SK-N-MC (cell line): ENCODE data around the gene LRRFIP1.
"Not testable (repeated sequence)": the region's sequence is repeated elsewhere in the genome, so short reads cannot be mapped to it uniquely, and the experiment has no call there.

Experiments used
- DNase-seq: peaks from one replicate; pipeline ENCODE4 v3.0.0-alpha.2; 2011; ENCODE audit warnings: low read depth, low spot score
- H3K27ac ChIP-seq: fragments of 200-600 bp; sonication (generic); 2 replicates; pipeline ENCODE4 v1.5.1; 2016; ENCODE audit warnings: mixed run types
- H3K36me3 ChIP-seq: fragments of 200-600 bp; sonication (generic); 2 replicates; pipeline ENCODE4 v1.6.1; 2017; ENCODE audit warnings: antibody characterized with exemption, low read length, mixed read lengths; ENCODE audit not compliant: insufficient read depth
- H3K4me3 ChIP-seq: fragments of 200-600 bp; sonication (generic); 2 replicates; pipeline ENCODE4 v1.5.1; 2016
- H3K9ac ChIP-seq: fragments of 200-600 bp; sonication (generic); 2 replicates; pipeline ENCODE4 v1.8.0; 2017; ENCODE audit warnings: mixed run types, mixed read lengths; ENCODE audit not compliant: insufficient read length
- H3K9me3 ChIP-seq: fragments of 200-600 bp; sonication (generic); 2 replicates; pipeline ENCODE4 v1.6.1; 2017; ENCODE audit warnings: low read depth, mild to moderate bottlenecking, antibody characterized with exemption, low read length, moderate library complexity, mixed read lengths
- EZH2 ChIP-seq: fragments of 200-600 bp; sonication (generic); IDR thresholded peaks from one replicate; pipeline ENCODE4 v1.6.1; 2017; ENCODE audit warnings: antibody characterized with exemption
- FOXP2 ChIP-seq: optimal IDR thresholded peaks from 2 replicates; pipeline ENCODE3; 2011; ENCODE audit warnings: mild to moderate bottlenecking, moderate library complexity; ENCODE audit not compliant: insufficient read depth; ENCODE audit errors: extremely low read length, control extremely low read depth
- POLR2AphosphoS5 ChIP-seq: IDR thresholded peaks from 2 replicates; pipeline ENCODE4 v1.6.1; 2012; ENCODE audit warnings: mild to moderate bottlenecking, low read depth, low read length, borderline replicate concordance

Gene LRRFIP1

GRCh38 chr2:237588044-237588696 lies 39.2 kb upstream of the LRRFIP1 start:
- H3K4me3 ChIP-seq, result no peak overlapping the region
- no peak for DNase-seq
- no peak overlapping the region for H3K27ac ChIP-seq
- no peaks in the 10 kb centered on the region for H3K9me3 ChIP-seq
- H3K36me3 ChIP-seq, result no peaks in the 10 kb centered on the region
- no peak for TF ChIP-seq POLR2AphosphoS5
- TF ChIP-seq EZH2, result no peak
- TF ChIP-seq FOXP2, result no peak
- H3K9ac ChIP-seq, result no peak overlapping the region

DNA sequence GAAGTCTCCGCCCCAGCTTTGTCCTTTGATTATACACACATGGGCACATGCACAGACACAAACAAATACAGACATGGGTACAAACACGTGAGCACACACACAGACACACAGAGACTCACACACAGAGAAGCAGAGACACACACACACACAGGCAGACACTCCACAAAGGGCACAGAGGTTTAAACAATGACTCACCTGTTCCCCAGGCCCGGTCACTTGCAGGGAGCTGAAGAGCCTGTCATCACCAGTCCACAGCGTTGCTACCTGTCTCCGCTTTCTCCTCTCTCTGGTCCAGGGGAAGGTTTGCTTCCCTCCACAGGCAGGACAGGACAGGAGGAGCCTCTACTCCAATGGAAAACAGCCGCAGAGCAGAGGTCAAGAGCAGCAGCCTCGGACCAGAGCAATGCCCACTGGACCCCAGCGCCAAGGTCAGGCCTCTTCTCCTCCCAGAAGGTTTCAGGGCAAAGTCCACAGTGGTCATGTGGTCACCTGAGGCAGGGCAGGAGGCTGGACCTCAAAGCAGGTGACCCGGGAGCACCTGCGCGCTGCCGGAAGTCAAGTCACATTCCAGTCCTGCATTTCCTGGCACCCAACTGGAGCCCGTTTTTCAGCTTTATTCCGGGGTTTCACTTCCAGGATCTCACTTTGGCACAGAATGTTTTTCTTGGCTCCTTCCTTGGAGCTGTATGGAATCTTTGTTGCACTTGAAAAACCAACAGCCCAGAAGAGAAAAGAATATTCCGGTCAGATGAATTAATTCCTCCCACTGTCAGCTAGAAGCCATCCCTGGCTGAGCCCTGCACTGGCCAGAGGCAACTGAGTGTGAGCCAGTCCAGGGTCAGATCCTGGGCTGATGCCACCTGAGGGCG lies 36.9 kb upstream of the LRRFIP1 start, which contains the start of gene RAB17:
TSS of gene RAB17 (minus strand) at position 463 of the 869 bp plus-strand sequence. CDS start 4,580 bp downstream, outside the sequence.
- TF ChIP-seq EZH2 (no peak), POLR2AphosphoS5 (no peak), FOXP2 (no peak)
- no peak for DNase-seq
- H3K9me3 ChIP-seq, result no peaks in the 10 kb centered on the region
- no peak within 1 kb of the TSS for H3K4me3 ChIP-seq
- H3K9ac ChIP-seq, result no peak within 1 kb of the TSS
- H3K27ac ChIP-seq, result no peak within 1 kb of the TSS
- no peaks in the 10 kb centered on the region for H3K36me3 ChIP-seq

DNA sequence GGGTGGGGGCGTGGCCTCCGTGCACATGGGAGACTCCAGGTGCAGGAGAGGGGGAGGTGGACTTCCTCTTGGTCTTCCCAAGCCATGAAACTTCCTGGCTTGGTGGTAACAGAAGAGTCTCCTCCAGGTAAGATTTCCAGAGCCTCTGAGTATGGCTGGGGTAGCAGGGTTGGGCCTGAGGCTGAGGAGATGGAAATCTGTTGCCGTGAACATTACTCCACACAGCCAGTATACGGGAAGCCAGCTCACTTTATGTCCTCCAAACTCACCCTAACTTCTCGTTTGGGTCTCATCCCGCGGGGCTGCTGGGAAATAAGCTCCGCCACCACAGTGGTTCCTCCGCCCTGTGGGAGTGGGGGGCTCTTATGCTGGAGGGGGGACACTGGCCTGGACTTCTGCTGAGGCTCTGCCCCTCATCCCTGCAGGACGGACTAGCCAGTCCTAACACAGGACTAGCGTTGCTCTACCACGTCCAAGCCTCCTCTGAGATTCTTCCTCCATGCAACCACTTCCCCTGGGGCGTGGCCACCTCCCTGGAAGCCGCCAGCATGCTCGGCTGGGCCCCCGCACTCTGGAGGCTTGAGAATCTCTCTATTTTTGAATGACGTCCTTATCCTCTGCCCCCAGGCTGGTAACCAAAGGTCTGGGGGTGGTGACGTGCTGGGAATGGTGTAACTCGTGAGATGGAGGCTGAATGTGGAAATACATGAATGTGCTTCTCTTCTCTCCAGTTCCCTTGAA lies 36.1 kb upstream of the LRRFIP1 start:
- no peak for DNase-seq
- Histone ChIP-seq H3K36me3 (no peaks in the 10 kb centered on the region), H3K9me3 (no peaks in the 10 kb centered on the region), H3K4me3 (no peak overlapping the region), H3K9ac (no peak overlapping the region), H3K27ac (no peak overlapping the region)
- TF ChIP-seq FOXP2 (no peak), EZH2 (no peak), POLR2AphosphoS5 (no peak)

- DNase-seq, result no peak
- TF ChIP-seq EZH2 (no peak), FOXP2 (no peak)
- no peak overlapping the region for H3K27ac ChIP-seq
- no peaks in the 10 kb centered on the region for H3K9me3 ChIP-seq
- no peak overlapping the region for H3K4me3 ChIP-seq
- H3K9ac ChIP-seq, result no peak overlapping the region
- no peaks in the 10 kb centered on the region for H3K36me3 ChIP-seq
Measured at GRCh38 chr2:237592425-237592980, 34.9 kb upstream of the LRRFIP1 start.

DNA sequence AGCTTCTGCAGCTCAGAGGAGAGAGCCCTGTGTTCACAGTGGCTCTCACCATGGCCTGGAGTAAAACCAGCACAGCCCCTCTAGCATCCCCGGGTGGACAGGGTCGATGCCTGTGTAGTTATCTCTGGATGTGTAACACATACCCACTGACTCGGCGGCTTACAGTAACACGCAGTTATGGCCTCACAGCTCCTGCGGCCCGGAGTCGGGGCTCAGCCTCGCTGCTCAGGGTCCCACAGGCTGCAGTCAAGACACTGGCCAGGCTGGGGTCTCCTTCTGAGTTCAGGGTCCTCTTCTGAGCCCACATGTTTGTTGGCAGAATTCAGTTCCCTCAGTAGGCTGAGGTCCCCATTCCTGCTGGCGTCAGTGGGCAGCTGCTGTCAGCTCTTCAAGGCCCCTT lies 34.4 kb upstream of the LRRFIP1 start:
- H3K9me3 ChIP-seq, result no peaks in the 10 kb centered on the region
- no peaks in the 10 kb centered on the region for H3K36me3 ChIP-seq
- no peak overlapping the region for H3K9ac ChIP-seq
- no peak overlapping the region for H3K4me3 ChIP-seq
- DNase-seq, result no peak
- TF ChIP-seq POLR2AphosphoS5 (no peak), EZH2 (no peak), FOXP2 (no peak)
- no peak overlapping the region for H3K27ac ChIP-seq

- TF ChIP-seq EZH2 (no peak), POLR2AphosphoS5 (no peak)
- no peak overlapping the region for H3K4me3 ChIP-seq
- DNase-seq, result no peak
- no peak overlapping the region for H3K27ac ChIP-seq
- no peaks in the 10 kb centered on the region for H3K9me3 ChIP-seq
- H3K36me3 ChIP-seq, result no peaks in the 10 kb centered on the region
- no peak overlapping the region for H3K9ac ChIP-seq
Measured at GRCh38 chr2:237593596-237594320, 33.6 kb upstream of the LRRFIP1 start.

DNA sequence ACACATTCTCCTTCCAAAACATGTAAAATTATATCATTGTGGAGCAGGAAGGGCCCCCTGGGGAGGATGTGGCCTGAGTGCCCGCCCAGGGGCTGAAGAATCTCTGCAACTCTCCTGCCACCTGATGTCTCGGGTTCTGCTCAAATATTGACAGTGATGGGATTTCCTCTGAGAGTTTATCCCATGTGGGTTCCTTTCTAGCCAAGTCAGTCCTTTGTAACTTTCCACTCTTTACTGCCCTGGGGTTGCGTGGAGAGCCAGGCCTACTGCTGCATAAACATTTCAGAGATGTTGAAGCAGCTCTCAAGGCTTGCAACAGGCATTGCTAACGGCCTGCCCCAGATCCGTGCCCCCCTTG lies 32.9 kb upstream of the LRRFIP1 start:
- Histone ChIP-seq H3K9ac (no peak overlapping the region), H3K36me3 (no peaks in the 10 kb centered on the region), H3K4me3 (no peak overlapping the region), H3K27ac (no peak overlapping the region), H3K9me3 (no peaks in the 10 kb centered on the region)
- no peak for DNase-seq
- TF ChIP-seq POLR2AphosphoS5, result no peak
- TF ChIP-seq EZH2, result no peak
- no peak for TF ChIP-seq FOXP2

- H3K9me3 ChIP-seq, H3K36me3 ChIP-seq, DNase-seq, H3K27ac ChIP-seq, H3K9ac ChIP-seq, H3K4me3 ChIP-seq: not testable (repeated sequence)
Measured at GRCh38 chr2:237595829-237596519, 31.4 kb upstream of the LRRFIP1 start.
